HG03469 (cell line): Measurements from ENCODE around the gene ZNF620.
"Not testable (repeated sequence)": the region's sequence is repeated elsewhere in the genome, so short reads cannot be mapped to it uniquely, and the experiment has no call there.

Source experiments
- ATAC-seq: cut with Tn5 transposase; IDR thresholded peaks from one replicate; pipeline ENCODE4 v1.9.1; 2021; ENCODE audit warnings: mild to moderate bottlenecking, moderate library complexity, moderate number of reproducible peaks; ENCODE audit not compliant: unreplicated experiment

ZNF620 gene

DNA sequence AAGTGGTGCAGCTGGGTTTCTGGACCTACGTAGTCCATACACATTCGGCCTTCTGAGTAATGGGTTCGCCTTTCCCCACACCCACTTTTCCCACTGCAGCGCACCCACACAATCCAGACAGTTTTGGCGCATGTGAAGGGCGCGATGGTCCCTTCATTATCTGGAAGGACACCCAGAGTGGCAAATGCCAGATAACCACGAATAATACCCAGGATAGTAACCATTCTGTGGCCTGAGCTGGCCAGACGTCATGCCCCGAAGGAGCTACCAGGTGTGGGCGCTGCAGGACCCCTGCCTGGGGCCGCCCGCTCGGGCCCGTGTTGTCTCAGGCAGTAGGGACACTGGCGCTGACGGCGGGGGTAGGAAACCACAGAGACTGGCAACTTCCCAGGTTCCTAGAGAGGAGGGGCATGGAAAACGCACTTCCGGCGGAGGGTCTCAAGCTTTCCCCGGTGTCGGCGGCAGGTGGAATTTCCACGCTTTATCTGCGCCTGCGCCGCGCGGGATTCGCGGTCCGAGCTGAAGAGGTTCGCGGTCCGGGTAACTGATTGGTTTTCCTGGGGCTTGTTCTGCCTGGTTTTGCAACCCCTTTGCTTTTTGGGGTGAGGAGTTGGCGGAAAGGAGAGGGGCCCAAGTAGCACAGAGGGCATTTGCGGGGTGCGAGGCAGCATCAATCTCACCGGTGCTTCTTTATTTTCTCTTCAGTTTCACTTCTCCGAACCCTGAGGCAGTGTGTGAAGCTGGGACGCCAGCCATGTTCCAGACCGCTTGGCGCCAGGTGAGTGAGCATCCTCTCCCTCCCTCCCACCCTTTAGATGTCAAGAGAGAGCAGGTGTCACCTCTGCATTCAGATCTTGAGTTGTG, at the start of gene ZNF620:
Gene ZNF620, plus strand, starts transcription at position 441 of the 864 bp plus-strand sequence. Its CDS starts 314 bp downstream, at position 755.
- peak; percentile 49 for ATAC-seq

DNA sequence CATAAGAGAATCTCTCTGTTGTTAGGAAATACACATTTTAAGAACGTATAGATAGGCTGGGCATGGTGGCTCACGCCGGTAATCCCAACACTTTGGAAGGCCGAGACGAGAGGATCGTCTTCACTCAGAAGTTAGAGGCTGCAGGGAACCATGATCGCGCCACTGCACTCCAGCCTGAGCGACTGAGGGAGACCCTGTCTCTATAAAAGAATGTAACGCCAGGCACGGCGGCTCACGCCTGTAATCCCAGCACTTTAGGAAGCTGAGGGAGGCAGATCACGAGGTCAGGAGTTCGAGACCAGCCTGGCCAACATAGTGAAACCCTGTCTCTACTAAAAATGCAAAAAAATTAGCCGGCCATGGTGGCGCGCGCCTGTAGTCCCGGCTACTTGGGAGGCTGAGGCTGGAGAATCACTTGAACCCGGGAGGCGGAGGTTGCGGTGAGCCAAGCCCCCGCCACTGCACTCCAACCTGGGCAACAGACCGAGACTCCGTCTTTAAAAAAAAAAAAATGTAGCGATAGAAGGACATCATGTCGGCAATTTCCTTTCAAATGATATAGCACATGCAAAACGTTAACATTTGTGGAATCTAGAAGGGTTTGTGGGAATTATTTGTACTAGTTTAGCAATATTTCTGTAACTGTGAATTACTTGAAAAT, 49.4 kb upstream of the ZNF620 start:
- ATAC-seq, result no peak

DNA sequence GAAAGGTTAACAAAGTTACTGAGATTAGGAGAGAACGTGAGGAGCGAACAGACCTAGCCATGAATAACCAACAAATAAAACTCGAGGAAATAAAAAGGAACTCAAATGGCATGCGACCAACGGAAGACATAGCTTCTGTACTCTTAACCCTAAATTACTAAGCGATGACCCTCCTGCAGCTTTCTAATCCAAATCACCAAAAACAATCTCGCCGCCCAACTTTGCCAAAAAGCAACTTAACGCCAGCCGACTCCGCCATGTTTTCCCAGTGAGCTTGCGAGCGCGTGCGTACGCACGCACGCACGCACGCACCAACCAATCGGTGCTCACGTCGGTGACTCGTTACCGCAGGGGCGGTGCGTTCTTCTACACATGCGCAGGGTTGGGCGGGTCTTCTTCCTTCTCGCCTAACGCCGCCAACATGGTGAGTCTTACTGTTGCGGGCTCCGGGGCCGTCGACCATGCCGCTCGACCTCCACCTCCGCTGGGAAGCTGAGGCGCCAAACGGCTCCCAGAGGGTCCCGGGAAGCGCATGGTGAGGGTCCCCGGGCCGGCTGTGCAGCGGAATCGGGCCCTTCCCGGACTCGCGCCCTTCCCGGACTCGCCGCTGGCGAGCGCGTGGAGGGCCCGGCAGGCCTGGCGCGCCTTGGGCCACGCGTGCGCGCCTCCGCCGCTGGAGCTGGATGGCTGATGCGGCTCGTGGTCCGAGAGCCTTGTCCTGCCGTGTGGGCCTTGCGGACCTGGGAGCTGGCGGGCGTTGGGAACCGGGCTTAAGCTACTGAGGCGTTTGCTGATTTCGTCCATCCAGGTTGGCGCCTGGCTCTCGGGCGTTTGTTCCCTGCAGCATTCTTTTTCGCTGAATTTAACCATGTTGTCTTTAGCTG, 48.7 kb upstream of the ZNF620 start, which contains the start of gene RPL14:
Gene RPL14, plus strand, starts transcription at position 400 of the 884 bp plus-strand sequence. Its CDS starts 133 bp downstream, at position 533.
- peak; percentile 53 for ATAC-seq

DNA sequence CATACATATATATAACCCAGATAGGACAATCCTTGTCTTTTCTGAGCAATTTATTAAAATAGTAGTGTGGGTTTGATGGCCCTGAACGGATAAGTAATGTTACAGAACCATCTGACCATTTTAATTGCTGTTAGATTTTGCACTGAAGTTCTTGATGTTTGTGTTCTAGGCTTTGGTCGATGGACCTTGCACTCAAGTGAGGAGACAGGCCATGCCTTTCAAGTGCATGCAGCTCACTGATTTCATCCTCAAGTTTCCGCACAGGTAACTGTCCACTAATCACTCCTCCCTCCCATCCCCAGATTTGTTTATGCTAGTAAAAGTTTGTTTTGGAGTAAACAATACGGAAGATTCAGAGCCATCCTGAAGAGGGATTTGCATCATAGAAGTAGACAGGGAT, 47.4 kb upstream of the ZNF620 start:
- no peak for ATAC-seq

DNA sequence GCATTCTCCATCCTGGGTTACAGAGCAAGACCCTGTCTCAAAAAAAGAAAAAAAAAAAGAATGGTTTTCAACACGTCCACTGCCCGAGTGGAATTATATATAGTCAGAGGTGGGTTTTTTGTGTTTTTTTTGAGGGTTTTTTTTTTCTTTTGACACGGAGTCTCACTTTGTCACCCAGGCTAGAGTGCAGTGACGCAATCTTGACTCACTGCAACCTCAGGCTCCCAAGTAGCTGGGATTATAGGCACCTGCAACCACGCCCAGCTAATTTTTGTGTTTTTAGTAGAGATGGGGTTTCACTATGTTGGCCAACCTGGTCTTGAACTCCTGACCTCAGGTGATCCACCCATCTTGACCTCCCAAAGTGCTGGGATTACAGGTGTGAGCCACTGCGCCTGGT, 45.4 kb upstream of the ZNF620 start:
- not testable (repeated sequence) for ATAC-seq

DNA sequence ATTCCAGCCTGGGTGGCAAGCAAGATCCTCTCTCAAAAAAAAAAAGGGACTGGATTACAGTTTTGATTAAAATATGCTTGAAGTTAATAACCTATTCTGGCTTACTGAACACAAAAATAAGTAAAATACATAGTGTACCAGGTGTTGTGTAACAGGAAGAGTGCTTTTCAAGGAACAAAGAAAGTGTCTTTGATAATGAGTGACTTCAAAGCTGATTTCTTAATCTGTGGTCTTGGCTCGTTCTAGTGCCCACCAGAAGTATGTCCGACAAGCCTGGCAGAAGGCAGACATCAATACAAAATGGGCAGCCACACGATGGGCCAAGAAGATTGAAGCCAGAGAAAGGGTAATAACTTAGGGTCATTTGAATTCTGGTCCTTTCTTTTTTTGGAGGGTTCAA, 44.7 kb upstream of the ZNF620 start:
- no peak for ATAC-seq

DNA sequence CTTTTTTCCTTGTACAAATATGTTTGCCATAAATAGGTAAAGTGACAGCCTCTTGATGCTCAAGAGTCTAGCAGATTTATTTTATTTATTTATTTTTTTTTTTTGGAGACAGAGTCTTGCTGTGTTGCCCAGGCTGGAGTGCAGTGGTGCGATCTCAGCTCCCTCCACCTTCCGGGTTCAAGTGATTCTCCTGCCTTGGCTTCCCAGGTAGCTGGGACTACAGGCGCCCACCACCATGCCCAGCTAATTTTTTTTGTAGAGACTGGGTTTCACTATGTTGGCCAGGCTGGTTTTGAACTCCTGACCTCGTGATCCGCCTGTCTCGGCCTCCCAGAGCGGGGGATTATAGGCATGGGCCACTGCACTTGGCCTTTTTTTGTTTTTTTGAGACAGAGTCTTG, 43.0 kb upstream of the ZNF620 start:
- not testable (repeated sequence) for ATAC-seq

DNA sequence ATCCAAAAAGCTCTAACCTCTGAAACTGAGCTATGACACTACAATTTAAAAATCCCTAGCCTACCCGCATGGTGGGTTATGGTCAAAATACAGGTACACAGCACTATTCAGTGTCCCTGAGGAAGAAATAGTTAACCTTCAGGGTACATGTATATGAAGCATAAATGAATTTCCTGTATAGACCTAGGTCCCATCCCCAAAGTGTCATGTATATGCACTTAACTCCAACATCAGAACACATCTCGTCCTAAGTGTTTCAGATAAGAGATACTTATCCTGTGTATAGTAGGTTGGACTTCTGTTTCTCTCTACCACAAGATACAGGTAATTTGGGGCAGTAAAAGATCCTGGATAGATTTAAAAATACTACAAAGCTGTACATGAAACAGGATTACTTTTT, 42.3 kb upstream of the ZNF620 start:
- ATAC-seq, result no peak

DNA sequence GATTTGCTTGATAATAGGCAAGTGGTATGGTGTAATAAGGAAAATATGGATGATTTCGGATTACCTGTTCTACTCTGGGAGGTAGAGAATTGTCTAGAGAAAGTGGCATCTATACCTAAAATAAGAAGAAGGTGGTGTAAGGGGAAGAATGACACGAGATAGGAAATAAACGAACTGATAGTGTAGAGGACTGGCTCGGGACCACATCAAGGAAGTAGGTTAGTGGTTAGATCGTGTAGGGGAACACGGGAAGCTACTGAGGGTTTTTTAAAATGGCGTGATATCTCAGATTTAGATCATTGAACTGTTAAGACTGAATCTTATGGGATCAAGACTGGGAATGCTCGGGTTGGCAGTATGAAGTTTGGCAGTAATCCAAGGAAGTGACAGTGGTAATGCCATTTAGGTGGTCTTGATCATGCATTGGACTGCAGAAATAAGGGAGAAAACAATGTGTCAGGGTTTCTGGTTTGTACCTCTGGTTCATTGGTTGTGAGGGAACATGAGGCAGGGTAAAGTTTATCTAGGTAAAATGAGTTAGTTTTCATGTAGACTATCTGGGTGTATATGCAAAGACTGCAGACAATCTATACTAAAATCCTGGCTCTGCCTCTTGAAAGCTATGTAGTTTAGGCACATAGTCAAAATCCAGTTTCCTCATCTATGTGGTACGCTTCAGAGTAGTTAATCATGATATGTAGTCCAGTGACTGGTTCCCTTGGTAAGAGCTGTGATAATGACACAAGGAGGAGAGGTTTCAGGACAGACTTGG, 41.3 kb upstream of the ZNF620 start:
- no peak for ATAC-seq

DNA sequence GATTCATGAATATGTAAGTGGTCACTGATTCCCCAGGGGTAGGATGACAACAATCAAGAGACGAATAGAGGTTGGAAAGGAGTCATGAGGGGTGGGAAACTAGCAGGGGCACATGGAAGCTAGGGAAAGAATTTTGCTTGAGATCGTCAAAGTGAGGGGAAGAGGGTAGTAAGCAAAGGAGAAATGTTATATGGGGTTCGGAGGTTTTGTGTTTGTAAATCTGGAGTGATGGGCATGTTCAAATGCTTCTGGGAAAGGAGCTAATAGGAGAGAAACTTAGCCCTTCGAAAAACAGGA, 40.8 kb upstream of the ZNF620 start:
- no peak for ATAC-seq

DNA sequence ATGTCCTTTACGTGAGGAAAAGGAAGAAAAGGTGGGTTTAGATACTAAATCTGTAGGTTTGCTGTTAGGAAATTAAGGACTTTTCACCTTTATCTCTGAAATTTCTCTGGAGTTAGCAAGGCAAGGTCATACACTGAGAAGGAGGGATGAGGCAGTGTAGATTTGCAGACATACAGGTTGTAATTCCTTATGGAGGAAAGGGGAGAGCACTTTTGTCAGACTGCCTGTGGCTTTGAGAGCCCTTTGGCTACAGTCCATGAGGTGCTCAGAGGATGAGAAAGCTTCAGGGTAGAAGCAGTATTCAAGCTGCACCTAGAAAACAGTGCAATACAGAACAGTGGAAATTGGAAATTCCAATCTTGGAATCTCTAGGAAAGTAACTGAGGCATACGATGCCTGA, 40.4 kb upstream of the ZNF620 start:
- ATAC-seq, result no peak

DNA sequence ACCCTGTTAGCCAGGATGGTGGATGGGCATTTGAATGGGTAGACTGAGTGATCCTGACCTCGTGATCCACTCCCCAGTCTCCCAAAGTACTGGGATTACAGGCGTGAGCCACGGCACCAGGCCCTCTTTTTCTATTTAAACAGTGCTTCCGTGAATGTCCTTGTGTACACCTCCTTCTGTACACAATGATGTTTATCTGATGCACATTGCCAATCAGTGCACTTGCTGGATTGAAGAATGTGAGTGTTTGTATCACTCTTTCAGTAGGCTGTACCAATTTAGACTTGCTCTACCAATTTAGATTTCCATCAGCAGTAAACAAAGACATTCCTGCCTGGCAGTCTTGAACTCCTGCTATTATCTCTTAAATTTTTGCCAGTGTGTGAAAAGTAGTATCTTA, 37.8 kb upstream of the ZNF620 start:
- ATAC-seq, result no peak

DNA sequence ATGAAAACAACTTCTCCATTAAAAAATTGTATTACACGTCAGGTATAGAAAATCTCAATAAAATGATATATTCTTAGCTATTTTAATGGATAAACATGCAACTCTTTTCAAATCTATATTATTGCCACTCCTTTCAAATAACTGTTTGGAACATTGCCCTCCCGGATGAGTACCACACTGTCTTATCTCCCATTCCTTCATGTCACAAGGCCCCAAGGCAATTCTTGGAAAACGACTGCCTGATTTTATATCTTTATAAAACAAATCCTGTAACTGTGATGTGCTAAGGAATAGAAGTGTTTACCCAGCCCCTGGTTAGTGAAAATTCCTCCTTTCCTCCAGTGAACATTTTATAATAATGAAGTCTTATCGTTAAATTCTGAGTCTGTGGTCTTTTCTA, 35.1 kb upstream of the ZNF620 start:
- ATAC-seq, result no peak

DNA sequence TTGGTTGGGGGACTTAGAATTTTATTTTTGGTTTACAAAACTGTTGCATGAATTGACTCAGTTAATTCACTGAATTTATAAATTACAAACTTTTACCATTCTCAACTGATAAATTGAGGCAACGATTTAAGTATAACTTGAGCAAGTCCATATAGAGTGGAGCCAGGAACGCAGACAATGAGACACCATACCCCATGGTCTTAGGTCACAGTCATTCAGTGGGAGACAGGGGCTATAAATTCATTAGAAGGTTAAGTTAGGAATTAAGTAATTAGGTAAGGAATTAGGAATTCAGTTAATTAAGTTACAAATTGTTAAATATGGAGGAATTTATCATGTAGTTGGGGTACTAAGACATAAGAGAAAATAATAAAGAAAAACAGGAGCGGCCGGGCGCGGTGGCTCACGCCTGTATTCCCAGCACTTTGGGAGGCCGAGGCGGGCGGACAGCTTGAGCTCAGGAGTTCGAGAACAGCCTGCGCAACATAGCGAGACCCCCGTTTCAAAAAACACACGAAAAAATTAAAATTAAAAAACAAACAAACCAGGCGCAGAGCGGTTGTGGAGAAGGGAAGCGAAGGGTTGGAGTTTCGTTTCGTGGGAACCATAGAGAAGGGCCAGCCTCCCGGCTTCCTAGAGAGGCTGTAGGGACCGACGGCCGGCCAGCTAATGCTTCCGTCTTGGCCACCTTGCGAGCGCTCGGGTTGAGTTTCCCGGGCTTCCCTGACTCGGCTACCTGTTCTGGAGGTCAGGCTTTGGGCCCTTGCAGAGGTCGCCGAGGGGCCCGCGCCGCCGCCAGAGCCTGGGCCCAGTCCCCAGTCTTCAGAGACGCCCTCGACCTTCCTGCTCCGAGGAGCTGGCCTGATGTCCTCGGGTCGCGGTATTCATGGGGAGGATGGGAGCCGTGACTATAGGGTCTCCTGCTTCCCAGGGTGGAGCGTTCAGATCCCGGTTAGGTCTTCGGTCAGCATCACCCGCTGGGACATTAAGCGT, 29.1 kb upstream of the ZNF620 start, which contains the start of gene ZNF619:
Gene ZNF619, plus strand, starts transcription at position 645 of the 993 bp plus-strand sequence. CDS start 858 bp downstream, outside the sequence.
- no peak for ATAC-seq

DNA sequence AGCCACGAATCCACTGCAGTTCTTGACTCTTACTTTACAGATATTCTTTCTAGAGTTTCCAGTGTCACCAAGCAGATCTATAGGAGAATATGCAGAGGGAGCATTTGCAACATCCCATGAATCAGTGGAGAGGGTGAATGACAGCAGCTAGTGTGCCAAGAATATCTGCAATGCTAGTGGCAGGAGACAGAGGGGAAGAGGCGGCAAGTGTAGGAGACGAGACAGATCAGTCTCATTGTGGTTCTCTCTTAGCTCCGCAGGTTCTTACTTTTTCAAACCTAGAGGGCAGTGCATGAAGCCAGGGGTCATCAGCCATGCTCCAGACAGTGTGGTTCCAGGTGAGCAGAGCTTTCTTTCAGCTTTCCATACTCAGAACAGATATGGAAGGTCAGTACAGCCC, 28.2 kb upstream of the ZNF620 start:
- no peak for ATAC-seq

DNA sequence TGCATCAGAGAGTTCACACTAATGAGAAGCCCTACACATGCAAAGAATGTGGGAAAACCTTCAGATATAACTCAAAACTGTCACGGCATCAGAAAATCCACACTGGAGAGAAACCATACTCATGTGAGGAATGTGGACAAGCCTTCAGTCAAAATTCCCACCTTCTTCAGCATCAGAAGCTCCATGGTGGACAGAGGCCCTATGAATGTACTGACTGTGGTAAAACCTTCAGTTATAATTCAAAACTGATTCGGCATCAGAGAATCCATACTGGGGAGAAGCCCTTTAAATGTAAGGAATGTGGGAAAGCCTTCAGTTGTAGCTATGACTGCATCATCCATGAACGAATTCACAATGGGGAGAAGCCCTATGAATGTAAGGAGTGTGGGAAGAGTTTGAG, 18.7 kb upstream of the ZNF620 start:
- no peak for ATAC-seq

DNA sequence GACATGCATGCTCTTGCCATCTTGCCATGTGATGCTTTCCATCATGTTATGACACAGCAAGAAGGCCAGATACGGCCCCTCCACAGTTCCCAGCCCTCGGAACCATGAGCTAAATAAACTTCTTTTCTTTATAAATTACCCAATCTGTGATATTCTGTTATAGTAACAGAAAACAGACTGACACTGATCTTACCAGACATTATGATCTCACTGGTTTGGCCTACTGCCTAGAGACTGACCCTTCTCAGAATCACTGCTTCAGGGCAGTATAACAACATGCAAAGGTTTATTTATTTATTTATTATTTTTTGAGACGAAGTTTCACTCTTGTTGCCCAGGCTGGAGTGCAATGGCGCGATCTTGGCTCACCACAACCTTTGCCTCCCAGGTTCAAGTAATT, 14.9 kb upstream of the ZNF620 start:
- no peak for ATAC-seq

DNA sequence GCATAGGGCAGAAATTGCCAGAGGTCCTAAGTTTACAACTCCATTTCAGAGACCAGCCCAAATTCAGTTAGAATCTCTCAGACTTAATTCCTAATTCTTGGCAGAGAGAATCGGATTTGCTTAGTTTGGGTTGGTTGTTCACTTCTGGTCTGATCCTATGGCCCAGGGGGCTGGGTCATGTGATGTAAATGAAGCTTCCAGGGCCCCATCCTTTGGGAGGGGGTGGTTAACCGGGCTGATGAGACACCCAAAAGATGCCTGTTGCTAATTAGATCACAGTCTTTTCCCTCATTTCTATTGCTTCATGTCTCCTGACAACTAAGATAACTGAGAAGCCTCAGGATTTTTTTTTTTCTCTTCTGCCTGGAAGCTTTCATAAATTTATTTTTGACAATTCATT, 11.1 kb upstream of the ZNF620 start:
- ATAC-seq, result no peak

DNA sequence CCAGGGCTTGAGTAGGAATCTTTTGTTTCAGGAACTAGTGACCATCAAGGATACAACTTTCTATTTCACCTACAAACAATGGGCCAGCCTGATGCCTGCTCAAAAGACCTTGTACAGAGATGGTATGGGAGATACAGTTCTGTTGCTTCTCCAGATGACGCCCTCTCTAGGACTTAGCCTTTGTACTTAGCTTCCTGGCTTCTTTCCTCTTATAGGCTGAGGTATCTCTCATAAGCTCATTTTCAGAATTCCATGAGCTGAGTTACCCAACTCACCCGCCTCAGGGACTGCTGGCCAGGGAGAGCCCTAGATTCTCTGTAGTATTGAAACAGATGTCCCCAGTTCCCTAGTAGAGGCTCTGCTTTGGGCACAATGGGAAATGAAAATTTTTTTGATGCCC, 8.6 kb upstream of the ZNF620 start:
- ATAC-seq, result no peak
